Mesenchymal stem cell (in vitro differentiated cells and primary cell): ENCODE data around the gene SPACA7.

Experiments used
- DNase-seq: peaks from one replicate; pipeline ENCODE4 v3.0.0-alpha.2; 2013
- H2AFZ ChIP-seq: one replicate; pipeline ENCODE4 v1.6.1; 2013; ENCODE audit warnings: low read depth, mild to moderate bottlenecking, control low read depth, inconsistent platforms, low read length, moderate library complexity
- H2AK5ac ChIP-seq: 2 replicates; pipeline ENCODE4 v1.6.1; 2013; ENCODE audit warnings: low read length, moderate library complexity, mild to moderate bottlenecking, inconsistent platforms; ENCODE audit not compliant: severe bottlenecking
- H2BK120ac ChIP-seq: one replicate; pipeline ENCODE4 v1.6.1; 2013; ENCODE audit warnings: low read depth, mild to moderate bottlenecking, inconsistent platforms, low read length, moderate library complexity
- H2BK12ac ChIP-seq, 2 experiments: one replicate each; pipeline ENCODE4 v1.6.1; 2013; ENCODE audit warnings: inconsistent platforms in 2 of 2, low read length in 2 of 2, mild to moderate bottlenecking in 2 of 2, moderate library complexity in 2 of 2, control low read depth in 1 of 2
- H2BK15ac ChIP-seq: one replicate; pipeline ENCODE4 v1.6.1; 2013; ENCODE audit warnings: mild to moderate bottlenecking, low read depth, inconsistent platforms; ENCODE audit not compliant: poor library complexity, severe bottlenecking
- H2BK5ac ChIP-seq: 2 replicates; pipeline ENCODE4 v1.6.1; 2013; ENCODE audit warnings: low read depth, mild to moderate bottlenecking, low read length, control low read depth, inconsistent platforms; ENCODE audit not compliant: poor library complexity, severe bottlenecking
- H3K14ac ChIP-seq, 2 experiments: one replicate each; pipeline ENCODE4 v1.6.1; 2013; ENCODE audit warnings: inconsistent platforms in 2 of 2, low read length in 2 of 2, control low read depth in 1 of 2, mild to moderate bottlenecking in 1 of 2, moderate library complexity in 1 of 2
- H3K18ac ChIP-seq, 2 experiments: one replicate each; pipeline ENCODE4 v1.6.1; 2013; ENCODE audit warnings: inconsistent platforms in 2 of 2, low read length in 2 of 2, control low read depth in 1 of 2, low read depth in 1 of 2, mild to moderate bottlenecking in 1 of 2
- H3K23ac ChIP-seq, 2 experiments: one replicate each; pipeline ENCODE4 v1.6.1; 2013; ENCODE audit warnings: inconsistent platforms in 2 of 2, low read length in 2 of 2, mild to moderate bottlenecking in 2 of 2, moderate library complexity in 2 of 2, control low read depth in 1 of 2
- H3K27ac ChIP-seq: 2 replicates; pipeline ENCODE4 v1.5.1; 2013; ENCODE audit warnings: mild to moderate bottlenecking, moderate library complexity, low read length, control low read depth, inconsistent platforms; ENCODE audit not compliant: poor library complexity, severe bottlenecking
- H3K27me3 ChIP-seq, 2 experiments: 2 replicates each; pipeline versions ENCODE4 v1.6.1 to v1.7.0; 2013; ENCODE audit warnings: low read length in 2 of 2, mild to moderate bottlenecking in 2 of 2, moderate library complexity in 2 of 2, control low read depth in 1 of 2, inconsistent platforms in 1 of 2; ENCODE audit not compliant: control insufficient read depth in 1 of 2, insufficient read depth in 1 of 2
- H3K36me3 ChIP-seq, 2 experiments: 2 replicates each; pipeline versions ENCODE4 v1.6.1 to v1.7.0; 2013; ENCODE audit warnings: low read length in 2 of 2, control low read depth in 1 of 2, inconsistent platforms in 1 of 2, low read depth in 1 of 2, mild to moderate bottlenecking in 1 of 2; ENCODE audit not compliant: insufficient read depth in 2 of 2, control insufficient read depth in 1 of 2
- H3K4ac ChIP-seq, 2 experiments: one replicate each; pipeline ENCODE4 v1.6.1; 2013; ENCODE audit warnings: inconsistent platforms in 2 of 2, low read length in 2 of 2, mild to moderate bottlenecking in 2 of 2, moderate library complexity in 2 of 2, control low read depth in 1 of 2, low read depth in 1 of 2
- H3K4me1 ChIP-seq: 2 replicates; pipeline ENCODE4 v1.6.1; 2013; ENCODE audit warnings: low read depth, low read length, control low read depth; ENCODE audit not compliant: control insufficient read depth, insufficient read depth
- H3K4me2 ChIP-seq: 2 replicates; pipeline ENCODE4 v1.6.1; 2013; ENCODE audit warnings: low read length, mild to moderate bottlenecking, inconsistent platforms; ENCODE audit not compliant: poor library complexity, severe bottlenecking
- H3K4me3 ChIP-seq, 2 experiments: 2 replicates each; pipeline versions ENCODE4 v1.5.1 to v1.7.0; 2013; ENCODE audit warnings: low read length in 2 of 2, mild to moderate bottlenecking in 2 of 2, control low read depth in 1 of 2, low read depth in 1 of 2; ENCODE audit not compliant: insufficient read depth in 1 of 2
- H3K79me1 ChIP-seq: replicated peaks from 2 replicates; pipeline ENCODE4 v1.6.1; 2013; ENCODE audit warnings: mild to moderate bottlenecking, control low read depth, low read length, inconsistent platforms; ENCODE audit not compliant: poor library complexity, severe bottlenecking
- H3K9ac ChIP-seq: 2 replicates; pipeline ENCODE4 v1.7.0; 2013; ENCODE audit warnings: mild to moderate bottlenecking, low read length, moderate library complexity
- H3K9me3 ChIP-seq: 2 replicates; pipeline ENCODE4 v1.7.0; 2013; ENCODE audit warnings: mild to moderate bottlenecking, low read length; ENCODE audit not compliant: control insufficient read depth
- H4K8ac ChIP-seq: one replicate; pipeline ENCODE4 v1.6.1; 2013; ENCODE audit warnings: inconsistent platforms, mild to moderate bottlenecking, low read length, moderate library complexity
- H4K91ac ChIP-seq: one replicate; pipeline ENCODE4 v1.6.1; 2013; ENCODE audit warnings: mild to moderate bottlenecking, low read length, inconsistent platforms
- WGBS: methylation state at CpG from one replicate; pipeline ENCODE4 v1.1.7; 2013; ENCODE audit warnings: mixed read lengths; 5-methylcytosine and 5-hydroxymethylcytosine counted together

SPACA7 gene

DNA sequence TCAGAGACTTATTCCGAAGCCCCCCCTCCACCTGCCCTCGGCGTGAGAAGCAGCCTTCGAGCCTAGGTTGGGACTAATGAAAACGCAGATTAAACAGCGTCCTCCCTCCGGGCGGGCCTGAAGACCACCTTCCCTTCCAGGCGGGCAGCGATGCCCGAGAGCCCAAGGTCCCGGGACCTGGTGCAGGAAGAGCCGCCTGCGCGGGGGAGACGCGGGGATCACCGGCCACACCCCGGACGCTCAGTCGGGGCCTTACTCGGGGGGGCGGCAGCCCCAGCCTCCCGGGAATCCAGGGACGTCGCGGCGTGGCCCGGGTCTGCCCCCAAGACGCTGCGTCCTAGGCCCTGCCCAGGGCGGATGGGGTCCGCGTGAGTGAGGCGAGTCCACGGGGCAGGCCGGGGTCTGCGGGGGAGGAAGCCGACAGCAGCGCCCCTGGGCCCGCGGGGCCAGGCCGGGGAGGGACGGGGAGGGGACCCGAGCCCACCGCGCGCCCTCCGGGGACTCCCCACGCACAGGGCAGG, 33.3 kb upstream of the SPACA7 start:
- no peak overlapping the region for H3K4me2 ChIP-seq
- 93% methylated on average over 49 of the region's 50 CpGs for WGBS

DNA sequence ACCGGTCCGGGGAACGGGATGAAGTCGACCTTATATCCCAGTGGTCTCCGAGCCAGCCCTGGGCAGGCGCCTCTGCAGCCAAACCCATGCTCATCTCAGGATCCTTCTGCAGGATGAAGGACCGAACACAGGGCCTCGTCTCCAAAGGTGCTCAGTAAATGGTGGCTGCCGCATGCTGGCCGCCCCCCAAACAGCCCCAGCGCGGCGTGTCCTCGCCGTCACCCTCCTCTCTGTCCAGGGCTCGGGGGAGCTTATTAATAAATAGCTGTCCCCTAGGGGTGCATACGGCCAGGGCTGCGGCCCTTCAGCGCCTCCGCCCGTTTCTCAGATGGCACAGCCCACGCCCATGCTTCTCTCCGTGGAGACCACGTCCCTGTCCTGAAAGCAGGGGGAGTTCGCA, 32.6 kb upstream of the SPACA7 start:
- H2BK12ac ChIP-seq = no peak overlapping the region
- H3K9me3 ChIP-seq = no peaks in the 10 kb centered on the region
- no peak overlapping the region for H3K4me2 ChIP-seq
- H3K4me3 ChIP-seq = no peak overlapping the region
- no peak overlapping the region for H3K23ac ChIP-seq
- no peak for DNase-seq
- no peak overlapping the region for H3K9ac ChIP-seq
- H2BK120ac ChIP-seq = no peak overlapping the region
- no peak overlapping the region for H3K14ac ChIP-seq
- peaks cover 0 to 4% of the 10 kb centered on the region in 2 experiments for H3K36me3 ChIP-seq
- H3K4me1 ChIP-seq = peaks cover 2% of the 10 kb centered on the region
- H4K91ac ChIP-seq = no peak overlapping the region
- H3K27me3 ChIP-seq = peaks cover 27 to 32% of the 10 kb centered on the region in 2 experiments
- no peak overlapping the region for H2BK15ac ChIP-seq
- no peaks in the 10 kb centered on the region for H3K79me1 ChIP-seq
- H3K4ac ChIP-seq = no peak overlapping the region
- no peak overlapping the region for H2AK5ac ChIP-seq
- H2AFZ ChIP-seq = no peak overlapping the region
- H4K8ac ChIP-seq = no peak overlapping the region
- no peak overlapping the region for H3K18ac ChIP-seq
- no peak overlapping the region for H3K27ac ChIP-seq
- no peak overlapping the region for H2BK5ac ChIP-seq
- 83% methylated on average over 25 of the region's 25 CpGs for WGBS

More for the DNA sequence above, 33.3 kb upstream of the SPACA7 start:
- Histone ChIP-seq H2AK5ac (no peak overlapping the region), H3K9me3 (no peaks in the 10 kb centered on the region), H3K4me1 (peaks cover 2% of the 10 kb centered on the region), H2BK15ac (no peak overlapping the region), H2BK5ac (no peak overlapping the region), H3K4ac (no peak overlapping the region), H4K91ac (no peak overlapping the region), H3K4me3 (no peak overlapping the region), H3K36me3 (peaks cover 0 to 4% of the 10 kb centered on the region in 2 experiments), H3K27me3 (peaks cover 21 to 32% of the 10 kb centered on the region in 2 experiments), H4K8ac (no peak overlapping the region), H3K23ac (no peak overlapping the region), H2BK120ac (no peak overlapping the region), H3K79me1 (no peaks in the 10 kb centered on the region), H3K9ac (no peak overlapping the region), H2AFZ (no peak overlapping the region), H2BK12ac (no peak overlapping the region), H3K14ac (no peak overlapping the region), H3K18ac (no peak overlapping the region), H3K27ac (no peak overlapping the region)
- DNase-seq = no peak

DNA sequence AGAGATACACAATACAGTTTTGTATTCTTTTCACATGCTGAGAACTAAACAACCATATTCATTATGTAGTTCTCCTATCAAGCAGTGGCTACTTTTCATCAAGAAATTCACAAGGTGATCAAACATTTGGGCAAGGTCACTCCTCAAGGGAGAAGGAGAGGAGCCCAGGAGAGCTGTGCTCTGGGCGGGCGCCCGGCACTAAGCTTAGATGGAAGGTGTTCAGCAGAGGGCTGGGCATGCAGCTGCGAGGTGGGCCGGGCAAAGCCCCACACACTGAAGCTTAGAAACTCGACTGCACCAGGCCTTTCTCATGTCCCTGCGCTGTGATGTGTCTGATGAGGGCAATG, 30.4 kb upstream of the SPACA7 start:
- DNase-seq = no peak
- H2BK5ac ChIP-seq = no peak overlapping the region
- no peak overlapping the region for H2BK12ac ChIP-seq
- H3K9me3 ChIP-seq = no peaks in the 10 kb centered on the region
- no peak overlapping the region for H3K4ac ChIP-seq
- no peaks in the 10 kb centered on the region for H3K79me1 ChIP-seq
- no peak overlapping the region for H3K23ac ChIP-seq
- H2AK5ac ChIP-seq = no peak overlapping the region
- no peak overlapping the region for H3K18ac ChIP-seq
- H3K4me2 ChIP-seq = no peak overlapping the region
- peaks cover 2% of the 10 kb centered on the region for H3K4me1 ChIP-seq
- peaks cover 27 to 32% of the 10 kb centered on the region in 2 experiments for H3K27me3 ChIP-seq
- H2BK120ac ChIP-seq = no peak overlapping the region
- H4K8ac ChIP-seq = no peak overlapping the region
- 61% methylated on average over 7 of the region's 7 CpGs for WGBS
- no peak overlapping the region for H2AFZ ChIP-seq
- no peak overlapping the region for H4K91ac ChIP-seq
- no peak overlapping the region for H3K14ac ChIP-seq
- no peak overlapping the region for H2BK15ac ChIP-seq
- peaks cover 0 to 4% of the 10 kb centered on the region in 2 experiments for H3K36me3 ChIP-seq
- H3K27ac ChIP-seq = no peak overlapping the region
- no peak overlapping the region for H3K4me3 ChIP-seq
- H3K9ac ChIP-seq = no peak overlapping the region

DNA sequence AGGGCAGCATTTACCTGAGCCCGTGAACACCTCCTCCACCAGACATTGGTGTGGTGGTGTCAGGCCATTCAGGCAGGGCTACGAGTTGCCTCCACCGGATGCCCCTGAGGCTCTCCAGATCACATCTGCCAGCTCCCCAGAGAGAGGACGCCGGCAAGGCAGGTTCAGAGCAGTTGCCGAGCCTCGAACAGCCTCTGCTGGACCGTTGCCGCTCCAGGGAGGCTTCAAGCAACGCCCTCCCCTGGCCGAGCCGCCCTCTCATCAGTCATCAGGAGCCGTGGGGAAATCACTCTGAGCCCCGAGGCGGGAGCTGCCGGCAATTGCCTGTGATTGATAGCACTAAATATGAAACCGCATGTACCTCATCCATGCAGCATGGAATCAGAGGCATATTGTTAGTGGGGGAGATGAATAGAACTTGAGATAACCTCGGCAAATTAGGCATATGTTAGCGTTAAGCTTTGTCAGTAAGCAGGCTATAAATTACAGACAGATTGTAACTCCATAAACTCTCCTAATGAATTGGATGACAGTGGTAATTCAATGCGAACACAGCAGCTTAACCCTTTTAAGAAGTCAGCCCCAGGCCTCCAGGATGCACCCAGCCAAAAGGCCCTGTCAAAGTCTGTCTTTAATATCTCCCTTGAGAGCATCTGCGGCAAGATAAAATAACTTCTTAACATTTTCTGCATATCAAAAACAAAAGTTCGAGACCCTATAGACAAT, 29.8 kb upstream of the SPACA7 start:
- no peak overlapping the region for H3K23ac ChIP-seq
- H2AFZ ChIP-seq = no peak overlapping the region
- H3K27me3 ChIP-seq = peaks cover 27 to 32% of the 10 kb centered on the region in 2 experiments
- H3K4me3 ChIP-seq = no peak overlapping the region
- H4K8ac ChIP-seq = no peak overlapping the region
- no peak overlapping the region for H3K27ac ChIP-seq
- no peak overlapping the region for H2AK5ac ChIP-seq
- 32% methylated on average over 22 of the region's 22 CpGs for WGBS
- H4K91ac ChIP-seq = no peak overlapping the region
- no peak overlapping the region for H3K4me2 ChIP-seq
- H3K18ac ChIP-seq = no peak overlapping the region
- no peaks in the 10 kb centered on the region for H3K9me3 ChIP-seq
- H3K14ac ChIP-seq = no peak overlapping the region
- no peak overlapping the region for H3K4ac ChIP-seq
- H2BK5ac ChIP-seq = no peak overlapping the region
- DNase-seq = no peak
- H2BK12ac ChIP-seq = no peak overlapping the region
- no peak overlapping the region for H2BK120ac ChIP-seq
- H3K4me1 ChIP-seq = peaks cover 2% of the 10 kb centered on the region
- H2BK15ac ChIP-seq = no peak overlapping the region
- peaks cover 0 to 4% of the 10 kb centered on the region in 2 experiments for H3K36me3 ChIP-seq
- H3K79me1 ChIP-seq = no peaks in the 10 kb centered on the region
- no peak overlapping the region for H3K9ac ChIP-seq
